Adipocyte (in vitro differentiated cells): ENCODE data around the gene BMP8B.
"Not testable (repeated sequence)": the region's sequence is repeated elsewhere in the genome, so short reads cannot be mapped to it uniquely, and the experiment has no call there.

Source experiments
- DNase-seq: peaks from one replicate; pipeline ENCODE4 v3.0.0-alpha.2; 2015; ENCODE audit warnings: low read depth
- H3K27me3 ChIP-seq: replicated peaks from 2 replicates; pipeline ENCODE4 v1.7.0; 2013; ENCODE audit warnings: mild to moderate bottlenecking, low read length, moderate library complexity; ENCODE audit not compliant: control insufficient read depth, insufficient read depth
- H3K36me3 ChIP-seq: 2 replicates; pipeline ENCODE4 v1.7.0; 2013; ENCODE audit warnings: low read length, mild to moderate bottlenecking, moderate library complexity; ENCODE audit not compliant: control insufficient read depth, insufficient read depth, severe bottlenecking
- H3K4me1 ChIP-seq: 2 replicates; pipeline ENCODE4 v1.7.0; 2013; ENCODE audit warnings: mild to moderate bottlenecking, low read length, moderate library complexity; ENCODE audit not compliant: control insufficient read depth, insufficient read depth
- H3K4me3 ChIP-seq: 2 replicates; pipeline ENCODE4 v1.7.0; 2013; ENCODE audit warnings: mild to moderate bottlenecking, low read length, moderate library complexity
- H3K9ac ChIP-seq: 2 replicates; pipeline ENCODE4 v1.7.0; 2013; ENCODE audit warnings: mild to moderate bottlenecking, low read length, moderate library complexity
- H3K9me3 ChIP-seq: 2 replicates; pipeline ENCODE4 v1.7.0; 2013; ENCODE audit warnings: mild to moderate bottlenecking, low read length, moderate library complexity; ENCODE audit not compliant: control insufficient read depth

The BMP8B gene

GRCh38 chr1:39787964-39788363 is 701 bp downstream of the BMP8B start:
- peaks cover 27% of the 10 kb centered on the region for H3K27me3 ChIP-seq
- H3K4me3 ChIP-seq, DNase-seq, H3K9me3 ChIP-seq, H3K4me1 ChIP-seq, H3K36me3 ChIP-seq, H3K9ac ChIP-seq: not testable (repeated sequence)

- DNase-seq, result no peak
- Histone ChIP-seq H3K9me3 (no peaks in the 10 kb centered on the region), H3K4me1 (no peaks in the 10 kb centered on the region), H3K4me3 (no peak overlapping the region), H3K9ac (no peak overlapping the region), H3K36me3 (no peaks in the 10 kb centered on the region), H3K27me3 (peaks cover 27% of the 10 kb centered on the region)
Measured at GRCh38 chr1:39787468-39787867, 1.2 kb downstream of the BMP8B start.

DNA sequence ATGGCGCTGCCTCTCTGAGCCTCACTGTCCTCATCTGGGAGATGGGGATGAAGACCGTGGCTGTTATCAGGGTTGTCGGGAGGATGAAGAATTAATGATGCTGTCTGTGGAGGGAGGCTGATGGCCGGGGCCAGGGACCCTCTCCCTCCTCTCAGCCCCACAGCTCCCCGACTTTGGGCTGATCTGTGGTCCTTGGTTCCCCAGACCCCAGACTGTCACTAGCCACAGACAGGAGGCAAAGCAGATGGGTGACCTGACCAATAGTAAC is 1.6 kb downstream of the BMP8B start:
- H3K4me3 ChIP-seq, H3K9ac ChIP-seq, H3K36me3 ChIP-seq, H3K4me1 ChIP-seq, H3K9me3 ChIP-seq, DNase-seq: not testable (repeated sequence)
- H3K27me3 ChIP-seq, result peaks cover 26% of the 10 kb centered on the region

DNA sequence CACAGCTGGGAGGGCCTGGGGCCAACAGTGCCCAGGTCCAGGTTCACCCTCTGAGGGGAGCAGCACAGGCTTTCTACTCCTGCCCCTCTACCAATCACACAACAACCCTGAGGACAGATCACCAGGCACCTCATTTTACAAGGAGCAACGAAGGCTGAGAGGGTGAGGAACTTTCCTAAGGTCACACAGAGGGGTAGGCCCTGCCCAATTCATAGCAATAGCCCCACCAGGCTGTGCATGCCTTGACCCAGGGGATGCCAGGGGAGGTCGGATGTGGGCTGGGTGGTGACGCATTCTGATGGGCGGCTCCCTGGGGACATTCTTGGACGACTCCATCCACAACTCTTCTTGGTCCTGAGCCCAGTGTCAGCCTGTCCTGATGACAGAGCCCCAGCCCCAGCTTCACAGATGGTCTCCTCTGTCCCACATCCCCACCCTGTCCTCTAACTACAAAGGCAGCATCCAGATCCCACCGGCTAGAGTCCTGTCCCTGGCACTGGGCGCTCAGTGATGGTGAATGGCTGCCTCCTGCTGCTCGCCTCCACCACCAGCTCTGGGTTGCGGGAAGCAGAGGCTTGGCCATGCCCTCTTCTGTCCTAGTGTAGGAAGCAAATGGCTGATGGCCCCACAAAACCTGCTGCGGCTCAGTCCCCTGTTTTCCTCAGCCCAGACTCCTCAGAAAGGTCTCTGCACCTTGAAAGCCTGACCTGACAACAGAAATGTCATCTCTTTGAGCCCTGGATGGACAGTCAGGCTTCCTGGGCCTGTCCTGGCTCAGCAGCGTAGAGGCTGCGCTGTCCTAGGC is 2.2 kb downstream of the BMP8B start:
- not testable (repeated sequence) for H3K4me1 ChIP-seq, DNase-seq, H3K4me3 ChIP-seq, H3K9ac ChIP-seq, H3K9me3 ChIP-seq, H3K36me3 ChIP-seq
- H3K27me3 ChIP-seq, result peaks cover 28% of the 10 kb centered on the region

DNA sequence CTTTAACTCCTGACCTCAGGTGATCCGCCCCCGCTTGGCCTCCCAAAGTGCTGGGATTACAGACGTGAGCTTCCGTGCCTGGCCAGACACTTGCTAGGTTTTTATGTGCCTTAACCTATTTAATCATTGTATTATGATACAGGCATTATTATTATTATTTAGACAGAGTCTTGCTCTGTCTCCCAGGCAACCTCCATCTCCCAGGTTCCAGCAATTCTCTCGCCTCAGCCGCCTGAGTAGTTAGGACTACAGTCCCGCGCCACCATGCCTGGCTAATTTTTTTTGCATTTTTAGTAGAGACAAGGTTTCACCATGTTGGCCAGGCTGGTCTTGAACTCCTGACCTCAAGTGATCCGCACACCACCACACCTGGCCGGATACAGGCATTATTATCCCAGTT is 6.0 kb downstream of the BMP8B start:
- H3K36me3 ChIP-seq, DNase-seq, H3K4me1 ChIP-seq, H3K9me3 ChIP-seq, H3K4me3 ChIP-seq, H3K9ac ChIP-seq: not testable (repeated sequence)
- peaks cover 41% of the 10 kb centered on the region for H3K27me3 ChIP-seq

DNA sequence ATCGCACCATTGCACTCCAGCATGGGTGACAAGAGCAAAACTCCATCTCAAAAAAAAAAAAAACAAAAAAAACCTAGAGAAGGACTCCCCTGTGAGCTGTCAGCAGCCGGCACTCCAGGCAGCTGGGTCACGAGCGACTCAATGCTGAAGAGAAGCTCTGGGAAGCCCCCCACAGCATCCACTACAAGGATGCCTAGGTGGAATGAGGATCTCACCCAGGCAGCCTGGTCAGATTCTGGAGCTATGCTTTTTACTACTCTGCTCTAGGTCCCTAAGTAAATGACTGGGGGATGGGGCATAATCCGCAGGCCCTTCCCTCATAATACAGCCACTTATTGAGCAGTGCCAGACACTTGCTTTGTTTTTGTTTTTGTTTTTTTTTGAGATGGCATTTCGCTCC is 6.6 kb downstream of the BMP8B start:
- DNase-seq, result no peak
- Histone ChIP-seq H3K9ac (no peak overlapping the region), H3K9me3 (no peaks in the 10 kb centered on the region), H3K4me3 (no peak overlapping the region), H3K36me3 (no peaks in the 10 kb centered on the region), H3K27me3 (peaks cover 41% of the 10 kb centered on the region), H3K4me1 (no peaks in the 10 kb centered on the region)

DNA sequence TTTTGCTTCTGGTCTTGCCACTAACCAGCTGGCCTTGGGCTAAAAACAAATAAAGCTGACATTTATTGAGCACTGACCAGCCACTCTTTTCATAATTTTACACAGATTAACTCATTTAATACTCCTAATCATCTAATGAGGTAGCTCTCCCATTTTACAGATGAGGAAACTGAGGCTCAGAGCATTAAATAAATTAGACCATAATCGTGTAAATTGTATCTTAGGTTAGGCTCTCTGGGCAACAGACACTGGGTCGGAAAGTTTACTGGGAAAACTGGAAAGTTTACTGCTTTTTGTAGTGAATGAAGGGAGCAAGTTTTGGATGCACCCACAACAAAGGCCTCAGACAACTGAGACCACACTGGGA is 7.3 kb downstream of the BMP8B start:
- no peaks in the 10 kb centered on the region for H3K9me3 ChIP-seq
- no peak for DNase-seq
- H3K4me1 ChIP-seq, result no peaks in the 10 kb centered on the region
- no peak overlapping the region for H3K4me3 ChIP-seq
- no peaks in the 10 kb centered on the region for H3K36me3 ChIP-seq
- H3K27me3 ChIP-seq, result peaks cover 41% of the 10 kb centered on the region
- H3K9ac ChIP-seq, result no peak overlapping the region

DNA sequence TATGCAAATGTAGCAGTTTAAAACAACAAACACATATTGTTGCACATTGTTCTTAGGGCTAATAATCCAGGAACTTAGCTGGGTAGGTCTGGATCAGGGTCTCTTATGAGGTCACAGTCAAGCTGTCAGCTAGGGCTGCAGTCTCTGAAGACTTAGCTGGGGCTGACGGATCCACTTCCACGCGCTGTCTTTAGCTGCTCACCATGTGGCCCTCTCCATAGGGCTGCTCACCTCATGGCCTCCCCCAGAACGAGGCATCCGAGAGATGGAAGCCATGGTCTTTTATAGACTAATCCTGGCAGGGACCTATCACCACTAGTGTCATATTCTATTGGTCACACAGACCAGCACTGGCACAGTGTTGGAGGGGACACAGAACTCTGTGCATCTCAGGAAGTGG is 8.8 kb downstream of the BMP8B start:
- Histone ChIP-seq H3K4me1 (no peaks in the 10 kb centered on the region), H3K9me3 (no peaks in the 10 kb centered on the region), H3K27me3 (peaks cover 41% of the 10 kb centered on the region), H3K9ac (no peak overlapping the region), H3K36me3 (no peaks in the 10 kb centered on the region), H3K4me3 (no peak overlapping the region)
- no peak for DNase-seq

DNA sequence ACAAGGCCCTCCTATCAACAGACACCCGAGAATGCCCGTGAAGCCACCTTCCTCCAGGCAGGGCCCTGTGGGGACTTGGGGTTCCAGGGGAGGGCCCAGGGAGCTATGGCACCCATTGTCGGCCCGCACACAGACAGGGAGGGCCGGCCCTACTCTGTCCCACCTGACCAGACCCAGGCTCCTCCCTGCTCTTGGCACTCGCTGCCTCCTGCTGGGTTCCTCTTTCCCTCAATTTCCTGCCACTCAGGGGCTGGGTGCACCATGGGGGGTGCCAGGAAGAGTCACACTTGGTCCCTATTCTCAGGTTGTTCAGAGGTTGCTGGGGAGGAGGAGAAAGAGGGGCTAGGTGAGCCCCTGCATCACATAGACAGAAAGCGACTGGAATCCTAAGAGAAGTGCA is 9.5 kb downstream of the BMP8B start:
- no peak for DNase-seq
- H3K36me3 ChIP-seq, result no peaks in the 10 kb centered on the region
- H3K9me3 ChIP-seq, result no peaks in the 10 kb centered on the region

DNA sequence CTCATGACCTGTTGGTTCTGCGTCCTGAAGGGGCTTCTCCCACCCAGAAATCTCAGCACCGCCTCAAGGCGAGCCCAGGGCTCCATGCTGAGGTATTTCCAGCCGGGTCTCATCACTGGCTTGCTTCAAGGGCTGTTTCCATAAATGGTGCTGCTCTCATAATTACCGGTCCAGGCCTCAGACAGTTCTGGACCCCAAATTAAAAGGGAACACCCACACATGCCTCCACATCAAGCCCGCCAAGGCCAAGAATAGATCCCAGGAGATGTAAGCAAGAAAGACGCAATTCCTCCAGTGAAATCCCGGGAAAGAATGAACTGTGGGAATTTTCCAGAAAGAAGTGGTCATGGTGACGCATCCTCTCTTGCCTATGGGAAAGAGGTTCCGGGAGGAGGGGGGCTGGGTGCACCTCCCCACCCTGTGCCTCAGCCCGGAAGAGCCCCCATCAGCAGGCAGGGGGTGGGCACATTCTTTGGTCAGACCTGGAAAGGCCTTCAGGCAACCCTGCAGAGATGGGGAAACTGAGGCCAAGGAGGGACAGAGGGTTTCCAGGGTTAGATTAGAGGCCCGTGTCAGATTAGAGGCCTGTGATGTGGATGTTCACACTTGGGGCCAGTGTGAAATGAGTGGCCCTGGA is 10.1 kb downstream of the BMP8B start:
- not testable (repeated sequence) for H3K4me3 ChIP-seq, DNase-seq, H3K4me1 ChIP-seq, H3K36me3 ChIP-seq, H3K9me3 ChIP-seq, H3K9ac ChIP-seq
- H3K27me3 ChIP-seq, result peaks cover 37% of the 10 kb centered on the region

More for the DNA sequence above, 9.5 kb downstream of the BMP8B start:
- Histone ChIP-seq H3K9ac (no peak overlapping the region), H3K4me1 (no peaks in the 10 kb centered on the region), H3K27me3 (peaks cover 41% of the 10 kb centered on the region), H3K4me3 (no peak overlapping the region)

- H3K4me3 ChIP-seq, H3K9me3 ChIP-seq, H3K36me3 ChIP-seq, H3K4me1 ChIP-seq, H3K9ac ChIP-seq, DNase-seq: not testable (repeated sequence)
- peaks cover 30% of the 10 kb centered on the region for H3K27me3 ChIP-seq
Measured at GRCh38 chr1:39777896-39778295, 10.8 kb downstream of the BMP8B start.

GRCh38 chr1:39777306-39777705 is 11.4 kb downstream of the BMP8B start:
- Histone ChIP-seq H3K9me3 (no peaks in the 10 kb centered on the region), H3K36me3 (no peaks in the 10 kb centered on the region), H3K4me3 (no peak overlapping the region), H3K4me1 (no peaks in the 10 kb centered on the region), H3K27me3 (peaks cover 26% of the 10 kb centered on the region), H3K9ac (no peak overlapping the region)
- no peak for DNase-seq
